Transverse colon (tissue), 4 donors: ENCODE data around the gene KRTAP21-2.

Experiments used
- CTCF ChIP-seq, 5 experiments: fragments of 200-600 bp in 3 of 5; fragments of 450-650 bp in 2 of 5; sonication (generic) in 3 of 5; IDR thresholded peaks; 1 replicate in 2 of 5; 2 replicates in 3 of 5; pipeline ENCODE4 v1.5.1; 2016 to 2017; ENCODE audit warnings: antibody characterized with exemption in 5 of 5, inconsistent platforms in 3 of 5, mild to moderate bottlenecking in 2 of 5, moderate library complexity in 1 of 5
- EP300 ChIP-seq: sonication (generic); formaldehyde crosslinking; IDR thresholded peaks from one replicate; pipeline ENCODE4 v1.6.1; 2017; ENCODE audit warnings: antibody characterized with exemption, low read depth
- POLR2A ChIP-seq: fragments of 450-650 bp; IDR thresholded peaks from one replicate; pipeline ENCODE4 v1.6.1; 2016; ENCODE audit warnings: antibody characterized with exemption, mild to moderate bottlenecking, moderate library complexity
- POLR2AphosphoS5 ChIP-seq, 3 donors: sonication (generic); formaldehyde crosslinking; IDR thresholded peaks; one replicate each; pipeline ENCODE4 v1.6.1; 2016; ENCODE audit warnings: antibody characterized with exemption in 3 of 3

GRCh38 chr21:30793581-30794314 is 46.7 kb upstream of the KRTAP21-2 start:
- TF ChIP-seq CTCF (IDR thresholded peaks at IDR 0.05) (no peak), EP300 (no peak), POLR2AphosphoS5 (IDR thresholded peaks at IDR 0.05) (no peak), POLR2A (no peak)
